ENCODE results near the gene ANGPTL5.

GRCh38 chr11:101916422-101916821 is at the start of gene ANGPTL5:
- TF ChIP-seq CTCF (IDR thresholded peaks at IDR 0.05 in 8 of 11, conservative IDR thresholded peaks at IDR 0.05 in 3 of 11) (no peak), POLR2AphosphoS5 (IDR thresholded peaks at IDR 0.05) (no peak)
